ENCODE results near the gene SIVA1. TPM values are rescaled to one million over a fixed set of nuclear protein-coding genes. Genes with fewer than 3 reads are reported as not detected.
A peak's percentile ranks its signal among the peaks of the same experiment; 100 is the strongest.

SIVA1 gene
- total RNA-seq, 1 donor from 2014 or later = 54.4 TPM

- ATAC-seq (no peak), DNase-seq (ENCODE audit: missing footprints) (no peak)
- intact Hi-C loops (cut with DNase I) = loop anchor here (5.0 kb wide), 1 partner anchor 46 kb away; the partner anchor contains the start of gene SIVA1
Measured at GRCh38 chr14:104798300-104799243, 45.6 kb downstream of the SIVA1 start.

GRCh38 chr14:104799244-104800014 lies 46.5 kb downstream of the SIVA1 start:
- DNase-seq (ENCODE audit: missing footprints) (no peak), ATAC-seq (no peak)
- intact Hi-C loops (cut with DNase I) = loop anchor here (1.0 to 5.0 kb wide), 2 partner anchors 27 to 47 kb away; partner anchors contain the start of gene SIVA1

GRCh38 chr14:104800015-104800770 lies 47.2 kb downstream of the SIVA1 start:
- peak; percentile 82 for ATAC-seq
- DNase-seq (ENCODE audit: missing footprints) = peak; percentile 96
- intact Hi-C loops (cut with DNase I) = loop anchor here (1.0 kb wide), 1 partner anchor 26 kb away; no protein-coding TSS in a partner anchor

- intact Hi-C loops (cut with DNase I) = loop anchor here (1.0 kb wide), 1 partner anchor 25 kb away; no protein-coding TSS in a partner anchor
- DNase-seq (ENCODE audit: missing footprints) (peak; percentile 89), ATAC-seq (no peak)
Measured at GRCh38 chr14:104800771-104801519, 48.0 kb downstream of the SIVA1 start, which contains the start of gene ZBTB42. Gene ZBTB42, plus strand, starts transcription at chr14:104801101. Its CDS starts 97 bp downstream, at chr14:104801198.

GRCh38 chr14:104801520-104802393 lies 48.8 kb downstream of the SIVA1 start:
- ATAC-seq = no peak
- intact Hi-C loops (cut with DNase I) = no loop called here

GRCh38 chr14:104802394-104803184 lies 49.6 kb downstream of the SIVA1 start:
- ATAC-seq (no peak), DNase-seq (ENCODE audit: missing footprints) (no peak)
- intact Hi-C loops (cut with DNase I) = no loop called here

More at GRCh38 chr14:104801520-104802393, 48.8 kb downstream of the SIVA1 start:
- no peak for DNase-seq (ENCODE audit: missing footprints)

GRCh38 chr14:104803280-104803911 lies 50.4 kb downstream of the SIVA1 start:
- intact Hi-C loops (cut with DNase I) = no loop called here
- DNase-seq (ENCODE audit: missing footprints) (no peak), ATAC-seq (no peak)

- intact Hi-C loops (cut with DNase I) = no loop called here
- no peak for ATAC-seq
- no peak for DNase-seq (ENCODE audit: missing footprints)
Measured at GRCh38 chr14:104803912-104804410, 51.0 kb downstream of the SIVA1 start.

- ATAC-seq (no peak), DNase-seq (ENCODE audit: missing footprints) (no peak)
- intact Hi-C loops (cut with DNase I) = no loop called here
Measured at GRCh38 chr14:104804481-104805325, 51.8 kb downstream of the SIVA1 start.

GRCh38 chr14:104805326-104805678 lies 52.4 kb downstream of the SIVA1 start:
- no peak for ATAC-seq
- DNase-seq (ENCODE audit: missing footprints) = no peak
- intact Hi-C loops (cut with DNase I) = no loop called here

GRCh38 chr14:104805941-104806624 lies 53.1 kb downstream of the SIVA1 start:
- DNase-seq (ENCODE audit: missing footprints) = no peak
- intact Hi-C loops (cut with DNase I) = no loop called here
- ATAC-seq = no peak

GRCh38 chr14:104806625-104807465 lies 53.9 kb downstream of the SIVA1 start:
- intact Hi-C loops (cut with DNase I) = no loop called here
- no peak for DNase-seq (ENCODE audit: missing footprints)
- ATAC-seq = no peak

GRCh38 chr14:104808456-104808855 lies 55.5 kb downstream of the SIVA1 start:
- intact Hi-C loops (cut with DNase I) = no loop called here
- ATAC-seq (no peak), DNase-seq (ENCODE audit: missing footprints) (no peak)
